H9 (cell line): ENCODE measurements around the gene KIFC3. TPM values are rescaled to one million over a fixed set of nuclear protein-coding genes. Genes with fewer than 3 reads are reported as not detected.
A peak's percentile ranks its signal among the peaks of the same experiment; 100 is the strongest.

Experiments
- DNase-seq: peaks from one replicate; pipeline ENCODE4 v3.0.0-alpha.2; 2017
- H2AFZ ChIP-seq: one replicate; pipeline ENCODE4 v1.6.1; 2013; ENCODE audit warnings: mild to moderate bottlenecking, low read length, control low read depth, moderate library complexity
- H2AK5ac ChIP-seq: 2 replicates; pipeline ENCODE4 v1.6.1; 2013; ENCODE audit warnings: low read length, control low read depth, mixed read lengths; ENCODE audit not compliant: insufficient read length
- H2BK120ac ChIP-seq: one replicate; pipeline ENCODE4 v1.6.1; 2013; ENCODE audit warnings: low read depth, mild to moderate bottlenecking, low read length, control low read depth, inconsistent platforms; ENCODE audit not compliant: poor library complexity, severe bottlenecking
- H2BK12ac ChIP-seq: 2 replicates; pipeline ENCODE4 v1.6.1; 2013; ENCODE audit warnings: low read length, control low read depth, mixed read lengths, low read depth; ENCODE audit not compliant: insufficient read length
- H2BK15ac ChIP-seq: 2 replicates; pipeline ENCODE4 v1.6.1; 2013; ENCODE audit warnings: low read depth, low read length, control low read depth
- H2BK20ac ChIP-seq: one replicate; pipeline ENCODE4 v1.6.1; 2013; ENCODE audit warnings: low read depth, mild to moderate bottlenecking, low read length, control low read depth, inconsistent platforms; ENCODE audit not compliant: poor library complexity, severe bottlenecking
- H2BK5ac ChIP-seq: 2 replicates; pipeline ENCODE4 v1.6.1; 2013; ENCODE audit warnings: low read length, control low read depth, mixed read lengths; ENCODE audit not compliant: insufficient read length
- H3K14ac ChIP-seq: 2 replicates; pipeline ENCODE4 v1.6.1; 2013; ENCODE audit warnings: low read length, control low read depth; ENCODE audit not compliant: insufficient read depth
- H3K18ac ChIP-seq: 2 replicates; pipeline ENCODE4 v1.6.1; 2013; ENCODE audit warnings: low read depth, mild to moderate bottlenecking, mixed read lengths, low read length, control low read depth; ENCODE audit not compliant: insufficient read length
- H3K23ac ChIP-seq: 2 replicates; pipeline ENCODE4 v1.6.1; 2013; ENCODE audit warnings: low read length, control low read depth, mixed read lengths, low read depth; ENCODE audit not compliant: insufficient read length
- H3K23me2 ChIP-seq: 2 replicates; pipeline ENCODE4 v1.6.1; 2013; ENCODE audit warnings: low read depth, mild to moderate bottlenecking, mixed read lengths, low read length, control low read depth; ENCODE audit not compliant: insufficient read length, poor library complexity, severe bottlenecking
- H3K27ac ChIP-seq: 2 replicates; pipeline ENCODE4 v1.5.1; 2013; ENCODE audit warnings: low read length, control low read depth, mixed read lengths, low read depth; ENCODE audit not compliant: insufficient read length
- H3K27me3 ChIP-seq: 2 replicates; pipeline ENCODE4 v1.6.1; 2013; ENCODE audit warnings: low read length, control low read depth, inconsistent platforms; ENCODE audit not compliant: insufficient read depth
- H3K4ac ChIP-seq: 2 replicates; pipeline ENCODE4 v1.6.1; 2013; ENCODE audit warnings: low read depth, mild to moderate bottlenecking, control low read depth, inconsistent platforms, low read length, moderate library complexity
- H3K4me1 ChIP-seq: 2 replicates; pipeline ENCODE4 v1.6.1; 2013; ENCODE audit warnings: low read length, control low read depth, inconsistent platforms; ENCODE audit not compliant: insufficient read depth
- H3K4me2 ChIP-seq: 2 replicates; pipeline ENCODE4 v1.6.1; 2013; ENCODE audit warnings: low read length, control low read depth, mixed read lengths; ENCODE audit not compliant: insufficient read length, insufficient read depth
- H3K56ac ChIP-seq: 2 replicates; pipeline ENCODE4 v1.6.1; 2013; ENCODE audit warnings: low read depth, mild to moderate bottlenecking, mixed read lengths, low read length, control low read depth; ENCODE audit not compliant: insufficient read length
- H3K79me1 ChIP-seq: 2 replicates; pipeline ENCODE4 v1.6.1; 2013; ENCODE audit warnings: low read depth, mild to moderate bottlenecking, moderate library complexity, low read length, control low read depth, inconsistent platforms; ENCODE audit not compliant: insufficient read depth, poor library complexity, severe bottlenecking
- H3K79me2 ChIP-seq: 2 replicates; pipeline ENCODE4 v1.6.1; 2013; ENCODE audit warnings: low read length, control low read depth, inconsistent platforms; ENCODE audit not compliant: insufficient read depth
- H3K9ac ChIP-seq: 2 replicates; pipeline ENCODE4 v1.6.1; 2013; ENCODE audit warnings: low read length, control low read depth, mixed read lengths; ENCODE audit not compliant: insufficient read length; ENCODE audit errors: extremely low read depth
- H3K9me3 ChIP-seq: one replicate; pipeline ENCODE4 v1.6.1; 2013; ENCODE audit warnings: low read depth, low read length, inconsistent platforms; ENCODE audit not compliant: control insufficient read depth
- H3T11ph ChIP-seq: one replicate; pipeline ENCODE4 v1.6.1; 2013; ENCODE audit warnings: mild to moderate bottlenecking, low read length, control low read depth, inconsistent platforms
- H4K20me1 ChIP-seq: one replicate; pipeline ENCODE4 v1.6.1; 2013; ENCODE audit not compliant: control insufficient read depth, insufficient read length, insufficient read depth
- H4K5ac ChIP-seq: 2 replicates; pipeline ENCODE4 v1.6.1; 2013; ENCODE audit warnings: low read depth, mild to moderate bottlenecking, mixed read lengths, low read length, control low read depth; ENCODE audit not compliant: insufficient read length
- H4K8ac ChIP-seq: replicated peaks from 2 replicates; pipeline ENCODE4 v1.6.1; 2013; ENCODE audit warnings: low read length, control low read depth, mixed read lengths, low read depth; ENCODE audit not compliant: insufficient read length
- H4K91ac ChIP-seq: 2 replicates; pipeline ENCODE4 v1.6.1; 2013; ENCODE audit warnings: low read depth, mild to moderate bottlenecking, moderate library complexity, mixed read lengths, low read length, control low read depth; ENCODE audit not compliant: insufficient read length
- H3K27ac Mint-ChIP-seq, 3 experiments: 2 replicates in 2 of 3; 3 replicates in 1 of 3; pipeline ENCODE4 v1.8.0; 2020 to 2021; ENCODE audit warnings: mixed read lengths in 3 of 3, mild to moderate bottlenecking in 1 of 3, moderate library complexity in 1 of 3
- H3K27me3 Mint-ChIP-seq: 2 replicates; pipeline ENCODE4 v1.8.0; 2021; ENCODE audit warnings: low read depth, mild to moderate bottlenecking, moderate library complexity, mixed read lengths
- H3K36me3 Mint-ChIP-seq, 3 experiments: 2 replicates in 2 of 3; 3 replicates in 1 of 3; pipeline ENCODE4 v1.8.0; 2020 to 2021; ENCODE audit warnings: low read depth in 3 of 3, mixed read lengths in 3 of 3; ENCODE audit not compliant: insufficient read depth in 1 of 3
- H3K4me1 Mint-ChIP-seq, 2 experiments: 2 replicates each; pipeline ENCODE4 v1.8.0; 2020; ENCODE audit warnings: mixed read lengths in 2 of 2
- H3K4me3 Mint-ChIP-seq, 2 experiments: 2 replicates in 1 of 2; 3 replicates in 1 of 2; pipeline ENCODE4 v1.8.0; 2020 to 2021; ENCODE audit warnings: mild to moderate bottlenecking in 2 of 2, mixed read lengths in 2 of 2, moderate library complexity in 1 of 2
- H3K9me3 Mint-ChIP-seq, 2 experiments: 2 replicates in 1 of 2; 3 replicates in 1 of 2; pipeline ENCODE4 v1.8.0; 2020; ENCODE audit warnings: mild to moderate bottlenecking in 2 of 2, mixed read lengths in 2 of 2, moderate library complexity in 1 of 2
- WGBS: extraction: QIAGEN DNeasy Blood & Tissue Kit; methylation state at CpG from one replicate; pipeline ENCODE4 v1.1.7; 2013; ENCODE audit warnings: missing lambda C conversion rate, low lambda C conversion rate, mixed read lengths; ENCODE audit not compliant: insufficient read length; ENCODE audit errors: extremely low coverage; 5-methylcytosine and 5-hydroxymethylcytosine counted together
- total RNA-seq: library from RNA; stranded (reverse); gene quantifications from 2 replicates; pipeline ENCODE4 v1.2.1, GENCODE V29; 2021
- TF ChIP-seq, protein P1 (sequence below): fragments of 200-600 bp; sonication (generic); conservative IDR thresholded peaks from 3 replicates; pipeline ENCODE4 v1.8.0; 2021; ENCODE audit warnings: antibody characterized with exemption, mild to moderate bottlenecking

Gene KIFC3
- total RNA-seq, 1 experiment from 2014 or later: 5.0 TPM

DNA sequence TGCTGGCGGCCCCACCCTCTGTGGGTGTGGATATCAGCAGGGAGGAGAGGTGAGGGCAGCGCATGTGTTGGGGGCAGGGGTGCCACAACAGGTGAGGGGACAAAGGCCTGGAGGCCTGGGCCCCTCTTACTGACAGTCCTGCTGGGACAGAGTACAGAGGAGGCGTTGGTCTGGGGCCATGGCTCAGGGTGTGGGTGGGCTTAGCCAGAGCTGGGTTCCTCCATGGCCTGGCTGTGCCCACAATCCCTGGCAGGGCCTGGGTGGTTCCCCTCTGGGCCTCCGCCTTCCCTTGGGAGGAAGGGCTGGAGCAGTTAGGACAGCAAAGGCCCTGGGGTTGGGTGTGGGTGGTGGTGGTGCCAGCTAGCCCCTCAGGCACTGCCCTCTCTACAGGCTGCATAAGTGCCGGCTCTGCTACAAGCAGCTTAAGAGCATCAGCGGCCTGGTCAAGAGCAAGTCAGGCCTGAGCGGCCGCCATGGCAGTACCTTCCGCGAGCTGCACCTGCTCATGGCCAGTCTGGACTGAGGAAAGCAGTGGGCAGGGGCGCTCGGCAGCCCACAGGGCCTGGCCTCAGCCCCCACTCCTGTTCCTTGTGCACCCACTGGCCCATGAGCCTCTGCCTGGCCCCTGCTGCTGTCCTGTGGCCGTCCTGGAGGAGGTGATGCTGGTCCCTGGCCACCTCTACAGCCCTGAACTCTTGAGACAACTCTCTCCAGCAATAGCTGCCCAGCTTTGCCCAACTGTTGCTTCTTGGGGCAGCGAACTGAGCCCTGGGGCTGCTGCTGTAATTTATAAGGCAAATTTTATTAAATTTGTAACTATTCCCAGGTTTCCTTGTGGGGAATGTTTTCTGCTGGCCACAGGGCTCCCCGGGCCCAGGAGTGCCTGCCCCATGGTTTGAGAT is 45.6 kb downstream of the KIFC3 start:
- Histone ChIP-seq H4K8ac (no peak overlapping the region), H3K9me3 (no peaks in the 10 kb centered on the region), H4K20me1 (peaks cover 3% of the 10 kb centered on the region), H2BK120ac (no peak overlapping the region), H2BK5ac (no peak overlapping the region), H3K4me2 (no peak overlapping the region), H3K14ac (no peak overlapping the region), H3K56ac (no peak overlapping the region), H3T11ph (no peak overlapping the region), H2BK20ac (no peak overlapping the region), H2AFZ (no peak overlapping the region), H3K9ac (no peak overlapping the region), H4K91ac (no peak overlapping the region), H2BK15ac (no peak overlapping the region), H4K5ac (no peak overlapping the region), H3K23ac (no peak overlapping the region), H3K27me3 (no peaks in the 10 kb centered on the region), H3K79me2 (no peaks in the 10 kb centered on the region), H2AK5ac (no peak overlapping the region), H3K27ac (no peak overlapping the region), H3K79me1 (no peaks in the 10 kb centered on the region), H3K23me2 (no peaks in the 10 kb centered on the region), H3K18ac (no peak overlapping the region), H3K4me1 (no peaks in the 10 kb centered on the region; the same call in 1 of the 2 replicates), H3K4ac (no peak overlapping the region), H2BK12ac (no peak overlapping the region)
- Mint-ChIP-seq H3K4me3 (no peak overlapping the region), H3K27me3 (no peaks in the 10 kb centered on the region), H3K9me3 (no peaks in the 10 kb centered on the region), H3K27ac (no peak overlapping the region), H3K36me3 (peaks cover 4 to 29% (median 25%) of the 10 kb centered on the region in 3 experiments; a peak in 6 of 7 replicates), H3K4me1 (peaks cover 6 to 12% of the 10 kb centered on the region in 2 experiments)
- no CpG with 5 or more reads among the region's 15 CpGs for WGBS
- TF ChIP-seq, protein P1, sequence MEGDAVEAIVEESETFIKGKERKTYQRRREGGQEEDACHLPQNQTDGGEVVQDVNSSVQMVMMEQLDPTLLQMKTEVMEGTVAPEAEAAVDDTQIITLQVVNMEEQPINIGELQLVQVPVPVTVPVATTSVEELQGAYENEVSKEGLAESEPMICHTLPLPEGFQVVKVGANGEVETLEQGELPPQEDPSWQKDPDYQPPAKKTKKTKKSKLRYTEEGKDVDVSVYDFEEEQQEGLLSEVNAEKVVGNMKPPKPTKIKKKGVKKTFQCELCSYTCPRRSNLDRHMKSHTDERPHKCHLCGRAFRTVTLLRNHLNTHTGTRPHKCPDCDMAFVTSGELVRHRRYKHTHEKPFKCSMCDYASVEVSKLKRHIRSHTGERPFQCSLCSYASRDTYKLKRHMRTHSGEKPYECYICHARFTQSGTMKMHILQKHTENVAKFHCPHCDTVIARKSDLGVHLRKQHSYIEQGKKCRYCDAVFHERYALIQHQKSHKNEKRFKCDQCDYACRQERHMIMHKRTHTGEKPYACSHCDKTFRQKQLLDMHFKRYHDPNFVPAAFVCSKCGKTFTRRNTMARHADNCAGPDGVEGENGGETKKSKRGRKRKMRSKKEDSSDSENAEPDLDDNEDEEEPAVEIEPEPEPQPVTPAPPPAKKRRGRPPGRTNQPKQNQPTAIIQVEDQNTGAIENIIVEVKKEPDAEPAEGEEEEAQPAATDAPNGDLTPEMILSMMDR: no peak
- DNase-seq: peak; percentile 18
